Cerebellar cortex (tissue), 1 donor: ENCODE results near the gene AKR7A2.

ENCODE experiments used
- DNase-seq: peaks from one replicate; pipeline ENCODE4 v3.0.0-alpha.2; 2015; ENCODE audit warnings: low spot score

The AKR7A2 gene

DNA sequence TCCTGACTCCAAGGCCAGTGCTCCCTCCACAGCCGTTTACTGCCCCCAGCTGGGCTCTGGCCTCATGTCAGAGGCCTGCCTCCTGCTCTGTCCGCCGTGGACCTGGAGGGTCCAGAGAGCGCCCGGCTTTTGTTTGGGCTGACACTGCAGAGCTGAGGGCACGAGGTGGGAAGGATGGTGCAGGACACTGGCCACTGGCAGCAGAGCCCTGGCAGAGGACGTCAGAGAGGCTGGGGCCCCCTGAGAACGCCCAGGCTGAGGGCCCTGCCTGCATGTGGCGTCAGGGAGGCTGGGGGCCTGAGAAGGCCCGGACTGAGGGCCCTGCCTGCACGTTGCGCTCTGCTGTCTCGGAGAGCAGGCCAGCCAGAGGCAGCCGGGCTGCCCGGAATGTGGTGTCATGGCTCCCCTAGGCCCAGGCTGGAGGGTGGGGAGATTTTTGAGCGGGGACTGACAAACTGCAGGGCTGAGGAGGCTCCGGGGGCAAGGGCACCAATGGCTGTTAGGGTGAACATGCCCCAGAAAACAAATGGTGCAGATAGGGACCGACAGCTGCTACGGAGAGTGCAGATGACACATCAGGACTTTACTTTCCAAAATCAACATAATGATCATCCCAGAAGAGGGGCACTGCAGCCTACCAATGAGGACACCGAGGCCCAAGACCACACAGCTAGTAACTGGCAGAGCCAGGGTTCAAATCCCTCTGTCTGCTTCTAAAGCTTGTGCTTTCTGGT lies 31.8 kb upstream of the AKR7A2 start:
- no peak for DNase-seq

DNA sequence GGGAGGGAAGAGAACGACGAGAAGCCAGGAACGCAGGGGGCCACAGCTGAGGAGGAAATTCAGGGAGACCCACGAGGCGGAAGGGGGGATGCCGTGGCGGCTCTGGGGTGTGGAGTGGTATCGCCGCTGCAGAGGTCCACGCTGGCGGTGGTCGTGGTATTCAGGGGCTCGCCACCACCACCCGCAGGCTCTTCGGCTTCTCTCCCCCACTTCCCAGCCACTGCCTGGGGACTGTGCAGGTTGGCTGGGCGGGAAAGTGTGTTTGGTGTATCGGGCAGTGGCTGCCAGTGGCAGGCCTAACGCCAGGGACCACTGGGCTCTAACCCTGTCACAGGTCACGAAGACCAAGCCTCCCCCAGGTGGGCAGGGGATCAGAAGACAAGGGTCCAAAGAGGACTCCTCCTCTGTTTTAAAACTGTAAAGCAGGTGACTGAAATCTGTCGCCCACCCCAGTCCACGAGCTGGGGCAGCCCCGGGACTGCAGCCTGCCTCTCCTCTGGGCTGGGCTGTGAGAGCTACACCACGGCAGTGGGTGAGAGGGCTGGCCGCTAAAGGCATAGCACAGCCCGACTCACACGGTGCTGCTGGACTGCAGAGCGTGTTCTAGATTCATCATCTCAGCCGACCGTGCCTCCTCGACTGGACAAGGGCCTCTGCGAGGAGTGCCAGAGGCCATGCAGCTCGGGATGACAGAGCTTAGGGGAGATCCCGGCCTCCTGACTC lies 31.1 kb upstream of the AKR7A2 start:
- DNase-seq: peak; percentile 24

DNA sequence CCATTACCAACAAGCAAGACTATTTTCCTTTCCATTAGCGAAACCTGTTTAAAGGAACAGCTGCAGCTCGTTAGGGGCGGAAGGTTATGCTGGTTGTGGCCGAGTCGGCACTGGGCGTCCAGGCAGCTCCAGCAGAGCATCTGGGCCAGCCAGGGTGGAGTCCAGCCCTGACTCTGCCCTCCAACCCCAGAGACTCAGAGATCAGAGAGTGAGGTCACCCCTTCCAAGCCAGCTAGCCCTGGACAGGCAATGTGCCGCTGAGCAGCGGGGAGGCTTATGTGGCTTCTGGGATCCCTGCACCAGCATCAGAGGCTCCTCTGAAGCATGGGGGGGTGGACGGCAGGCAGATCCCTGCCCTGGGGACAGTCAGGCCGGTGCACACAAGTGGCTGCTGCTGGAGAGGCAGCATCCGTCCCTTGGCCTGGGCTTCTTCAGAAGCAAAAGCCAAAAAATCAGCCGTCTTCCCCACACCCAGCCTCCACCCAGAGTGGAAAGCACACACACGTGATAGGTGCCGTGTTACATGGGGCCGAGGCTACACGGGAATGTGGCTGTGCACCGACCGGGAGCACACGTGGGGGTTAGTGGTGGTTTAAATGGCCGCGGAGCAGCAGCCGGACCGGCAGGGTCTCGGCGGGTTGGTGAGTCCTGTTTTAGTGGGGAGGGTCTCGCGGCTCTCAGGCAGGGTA lies 30.3 kb upstream of the AKR7A2 start:
- DNase-seq: no peak

DNA sequence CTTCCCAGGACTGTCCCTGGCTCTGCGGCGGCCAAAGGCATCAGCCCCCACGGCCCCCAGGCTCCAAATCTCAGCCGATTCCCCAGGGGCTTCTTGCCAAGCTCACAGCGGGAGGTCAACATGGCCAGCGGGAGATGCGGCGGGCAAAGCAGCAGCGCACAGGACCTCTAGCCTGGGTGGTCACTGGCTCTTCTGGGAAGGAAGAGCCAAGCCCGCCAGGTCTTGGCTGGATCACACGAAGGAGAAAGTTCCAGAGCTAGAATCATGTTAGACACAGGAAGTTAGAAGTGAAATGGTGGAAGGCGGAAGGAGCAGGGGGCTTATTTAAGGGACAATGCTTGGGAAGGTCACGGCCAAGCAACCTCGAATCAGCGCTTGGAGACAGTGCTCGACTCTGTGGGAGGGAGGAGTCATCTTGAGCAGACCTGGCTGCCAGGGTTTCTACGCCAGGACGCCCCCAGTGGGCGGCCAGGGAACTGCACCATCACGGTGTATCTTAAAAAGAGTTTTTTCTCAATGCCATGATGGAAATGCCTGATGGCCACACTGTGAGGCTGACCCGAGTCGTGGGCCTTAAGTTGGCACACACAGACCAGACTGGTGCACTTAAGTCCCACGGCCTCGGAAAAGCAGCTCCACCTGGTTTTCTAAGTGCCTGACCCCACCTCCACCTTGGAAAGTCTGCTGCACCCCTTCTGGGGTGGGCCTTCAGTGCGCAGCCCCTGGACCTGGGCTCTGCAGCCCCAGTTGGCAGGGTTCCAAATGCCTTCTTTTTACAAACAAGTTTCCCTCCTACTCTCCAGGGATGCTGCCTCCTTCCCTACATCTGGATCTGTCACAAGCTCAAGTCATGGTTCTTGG lies 29.5 kb upstream of the AKR7A2 start:
- peak; percentile 79 for DNase-seq

DNA sequence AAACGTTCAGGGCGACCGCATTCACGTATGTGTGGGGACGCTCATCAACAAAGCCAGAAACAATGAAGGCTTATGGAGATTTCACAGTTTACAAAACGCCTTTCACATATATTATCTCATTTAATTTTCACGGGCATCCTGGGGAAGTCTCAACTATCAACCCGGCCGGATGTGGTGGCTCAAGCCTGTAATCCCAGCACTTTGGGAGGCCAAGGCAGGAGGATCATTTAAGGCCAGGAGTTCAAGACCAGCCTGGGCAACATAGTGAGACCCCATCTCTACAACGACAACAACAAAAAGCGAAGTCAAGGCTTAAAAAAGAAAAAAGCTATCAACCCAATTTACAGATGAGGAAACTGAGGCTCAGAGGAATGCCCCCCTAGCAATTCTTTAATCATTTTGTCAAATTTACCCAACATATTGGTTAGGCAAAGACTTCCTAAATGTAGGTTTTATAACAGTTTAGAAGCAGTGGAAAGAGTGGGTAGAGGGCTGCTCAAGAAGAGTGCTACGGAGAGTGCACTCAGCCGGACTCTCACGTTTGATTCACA lies 28.5 kb upstream of the AKR7A2 start:
- DNase-seq: no peak

DNA sequence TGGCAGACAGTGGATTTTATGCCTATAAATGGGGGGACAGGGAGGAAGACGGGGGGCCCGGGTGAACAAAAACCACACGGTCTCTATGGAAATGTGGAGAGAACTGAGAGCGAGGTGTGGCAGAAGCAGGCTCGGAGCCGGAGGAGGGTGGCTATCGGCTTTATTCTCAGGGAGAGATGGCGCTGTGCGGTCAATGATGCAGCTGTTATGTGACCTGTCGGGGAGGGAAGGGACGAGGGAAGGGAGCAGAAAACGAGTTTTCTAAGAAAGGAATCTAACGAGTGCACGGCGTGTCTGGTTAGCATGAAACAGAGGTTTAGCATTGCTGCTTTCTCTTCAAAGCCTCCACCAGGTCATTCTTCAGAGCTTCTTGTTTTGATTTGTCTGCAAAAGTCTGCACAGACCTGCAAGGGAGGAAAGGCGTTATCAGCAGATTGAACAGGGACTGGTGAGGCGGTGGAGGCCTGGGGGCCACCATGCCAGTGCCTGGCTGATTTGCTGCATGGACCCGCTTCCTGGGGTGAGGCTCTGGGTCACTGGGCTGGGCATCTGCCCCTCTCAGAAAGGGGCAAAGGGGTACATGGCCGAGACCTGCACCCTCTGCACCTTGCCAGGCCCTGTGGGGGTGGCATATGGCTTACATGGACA lies 27.4 kb upstream of the AKR7A2 start:
- DNase-seq: no peak

DNA sequence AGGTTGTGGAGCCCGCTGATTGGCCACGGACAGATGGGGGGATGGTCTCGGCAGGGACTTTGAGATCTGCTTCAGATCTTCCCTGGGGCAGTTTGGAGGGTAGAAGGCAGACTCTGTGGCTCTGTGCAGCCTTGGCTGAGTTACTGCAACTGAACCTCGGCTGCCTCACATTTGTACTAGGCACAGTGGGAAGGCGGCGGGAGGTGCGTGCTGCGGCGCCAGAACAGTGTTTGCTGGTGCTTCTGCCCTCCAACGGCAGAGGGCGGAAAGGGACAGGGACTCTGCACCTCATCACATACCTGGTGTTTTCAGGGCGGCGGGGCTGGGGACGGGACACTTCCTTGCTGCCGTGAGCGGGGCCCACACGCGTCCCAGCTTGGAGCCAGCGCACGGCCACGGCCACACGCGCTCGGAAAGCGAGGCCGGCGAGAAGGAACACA lies 26.4 kb upstream of the AKR7A2 start:
- peak; percentile 34 for DNase-seq

DNA sequence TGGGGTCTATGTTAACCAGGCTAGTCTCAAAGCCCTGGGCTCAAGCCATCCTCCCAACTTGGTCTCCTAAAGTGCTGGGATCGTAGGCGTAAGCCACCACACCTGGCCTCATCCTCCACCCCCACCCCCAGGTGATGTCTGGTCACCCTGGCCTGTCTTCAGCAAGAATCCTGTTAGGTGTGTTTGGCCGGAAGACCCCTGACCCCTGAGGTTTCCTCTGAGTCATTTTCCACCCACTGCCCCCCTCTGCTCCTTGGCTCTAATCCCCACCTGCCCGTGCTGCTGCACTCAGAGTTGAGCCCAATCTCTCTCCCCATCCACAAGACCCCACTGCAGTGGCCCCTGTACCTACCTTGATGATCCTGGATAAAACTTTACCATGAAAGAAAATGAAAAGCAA lies 25.3 kb upstream of the AKR7A2 start:
- DNase-seq: no peak

DNA sequence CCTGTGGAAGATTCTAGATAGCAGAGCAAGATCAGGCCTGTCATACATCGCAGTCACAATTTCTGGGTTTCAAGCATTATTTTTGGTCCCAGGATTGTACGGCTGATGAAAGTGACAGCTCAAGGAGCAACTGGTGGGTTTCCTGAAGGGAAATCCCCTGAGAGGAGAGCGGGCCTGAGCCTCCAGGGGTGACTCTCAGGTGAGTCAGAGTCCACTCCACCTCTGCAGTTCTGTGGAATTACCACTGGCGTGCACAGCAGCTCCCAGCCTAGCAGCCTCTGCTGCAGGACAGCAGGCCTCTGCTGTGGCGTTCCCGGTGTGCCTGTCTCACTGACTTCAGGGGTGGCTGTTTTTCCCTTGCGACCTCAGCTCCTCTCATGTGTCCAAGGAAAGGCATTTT lies 24.6 kb upstream of the AKR7A2 start:
- no peak for DNase-seq

DNA sequence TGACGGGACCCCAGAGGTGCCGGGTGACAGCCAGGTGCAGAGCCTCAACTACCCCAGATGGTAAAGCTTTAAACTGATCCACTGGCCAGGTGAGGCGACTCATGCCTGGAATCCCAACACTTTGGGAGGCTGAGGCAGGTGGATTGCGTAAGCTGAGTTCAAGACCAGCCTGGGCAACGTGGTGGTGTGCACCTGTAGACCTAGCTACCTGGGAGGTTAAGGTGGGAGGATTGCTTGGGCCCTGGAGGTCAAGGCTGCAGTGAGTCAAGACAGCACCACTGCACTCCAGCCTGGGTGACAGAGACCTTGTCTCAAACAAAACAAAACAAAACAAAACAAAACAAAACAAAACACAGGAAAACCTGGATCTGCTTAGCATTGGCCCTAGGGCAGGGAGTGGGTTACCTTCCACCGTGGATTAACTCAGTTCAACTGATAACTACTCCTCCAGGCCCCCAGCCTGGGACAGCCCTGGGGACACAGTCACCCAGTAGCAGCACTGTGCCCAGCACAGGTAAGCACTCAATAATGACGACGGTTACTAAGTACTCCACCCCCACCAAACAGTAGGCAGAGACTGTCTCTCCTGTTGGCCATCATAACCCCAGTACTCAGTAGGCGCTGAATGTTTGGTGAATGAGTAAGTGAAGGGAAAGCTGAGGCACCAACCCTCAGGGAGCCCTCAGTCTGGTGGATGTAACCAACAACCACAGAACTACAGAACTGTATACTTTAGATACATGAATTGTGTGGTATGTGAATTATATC lies 21.8 kb upstream of the AKR7A2 start:
- DNase-seq: no peak

DNA sequence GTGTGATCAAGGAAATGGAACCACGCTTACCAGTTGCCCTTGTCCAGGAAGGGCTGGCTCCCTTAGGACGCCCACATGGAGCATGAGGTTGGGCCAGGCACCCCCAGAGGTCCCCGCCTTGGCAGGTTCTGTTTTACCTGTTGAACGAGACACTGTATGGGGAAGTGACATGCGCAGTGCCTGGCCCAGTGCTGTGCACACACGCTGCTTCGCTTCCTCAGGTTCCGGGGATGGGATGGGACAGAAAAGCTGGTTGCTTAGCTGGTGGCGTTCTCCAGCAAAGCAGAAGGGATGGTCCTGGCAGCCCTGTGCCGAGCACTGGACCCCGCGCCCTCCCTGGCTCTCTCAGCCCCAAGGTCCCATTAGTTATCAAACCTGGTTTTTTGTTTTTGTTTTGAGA lies 20.9 kb upstream of the AKR7A2 start:
- no peak for DNase-seq

DNA sequence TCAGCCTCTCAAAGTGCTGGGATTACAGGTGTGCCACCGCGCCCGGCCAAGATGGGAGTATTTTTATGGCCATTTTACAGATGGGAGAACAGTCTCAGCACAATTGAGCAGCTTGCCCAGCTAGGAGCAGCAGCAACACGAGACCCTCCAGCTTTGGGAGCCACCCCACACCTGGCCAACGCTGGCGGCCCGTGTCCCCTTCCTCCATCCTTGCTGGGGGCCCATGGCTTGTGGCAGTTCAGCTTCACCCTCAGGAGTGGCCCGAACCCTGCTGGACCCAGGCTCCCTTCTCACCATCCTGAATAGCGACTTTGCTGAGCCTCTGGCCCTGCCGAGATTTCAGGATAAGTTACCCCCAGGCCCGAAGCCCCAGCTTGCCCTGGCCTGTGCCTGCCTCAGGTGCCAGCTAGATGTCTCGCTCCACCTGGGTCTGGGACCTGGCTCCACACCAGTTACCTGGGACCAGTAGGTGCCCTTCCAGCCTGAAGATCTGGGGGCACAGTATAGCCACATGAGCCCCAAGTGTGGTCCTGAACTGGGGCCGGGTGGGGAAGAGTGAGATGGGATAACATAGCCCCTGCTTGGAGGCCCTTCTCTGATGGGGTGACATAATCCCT lies 19.4 kb upstream of the AKR7A2 start:
- no peak for DNase-seq

DNA sequence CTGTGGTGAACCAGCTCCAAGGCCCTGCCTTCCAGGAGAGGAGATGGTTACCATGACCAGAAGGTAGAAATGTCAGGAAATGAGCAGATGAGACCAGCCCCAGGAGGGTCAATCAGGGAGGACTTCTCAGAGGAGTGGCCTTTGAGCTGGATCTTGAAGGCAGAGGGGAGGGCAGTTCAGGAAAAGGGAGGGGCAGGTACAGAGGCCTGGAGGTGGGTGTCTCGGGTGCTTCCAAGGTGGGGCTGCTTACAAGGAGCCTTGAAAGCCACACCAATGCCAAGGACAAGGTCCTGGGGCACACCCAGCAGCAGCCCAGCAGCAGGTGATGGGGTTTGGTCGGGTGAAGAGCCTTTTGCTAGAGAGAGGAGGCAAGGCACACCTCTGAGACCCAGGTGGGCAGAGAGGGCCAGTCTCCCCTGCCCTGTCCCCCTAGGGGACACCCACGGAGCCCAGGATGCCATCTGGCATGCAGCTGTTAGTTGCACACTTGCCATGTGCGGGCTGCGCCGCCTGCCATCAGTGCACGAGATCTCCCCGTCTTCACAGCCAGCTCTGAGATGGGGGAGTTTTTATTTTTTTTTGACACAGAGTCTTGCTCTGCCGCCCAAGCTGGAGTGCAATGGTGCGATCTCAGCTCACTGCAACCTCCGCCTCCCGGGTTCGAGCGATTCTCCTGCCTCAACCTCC lies 18.6 kb upstream of the AKR7A2 start:
- DNase-seq: no peak

DNA sequence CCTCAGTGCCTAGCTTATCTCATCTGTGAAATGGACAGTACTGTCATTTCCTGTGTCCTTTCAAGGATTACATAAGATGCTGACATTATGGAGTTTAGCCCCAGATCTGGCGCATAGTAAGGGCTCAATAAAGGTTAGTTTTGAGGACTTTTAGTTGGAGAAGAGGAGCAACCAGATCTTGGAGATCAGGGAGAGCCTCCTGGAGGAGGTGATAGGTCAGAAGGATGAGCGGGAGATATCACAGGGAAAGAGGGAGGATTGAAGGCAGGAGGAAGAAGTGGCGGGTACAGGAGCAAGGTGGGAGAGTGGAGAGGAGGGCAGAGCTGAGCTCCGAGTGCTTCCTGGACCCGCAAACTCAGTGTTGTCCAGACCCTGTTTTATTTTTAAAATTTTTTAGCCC lies 17.7 kb upstream of the AKR7A2 start:
- DNase-seq: no peak

DNA sequence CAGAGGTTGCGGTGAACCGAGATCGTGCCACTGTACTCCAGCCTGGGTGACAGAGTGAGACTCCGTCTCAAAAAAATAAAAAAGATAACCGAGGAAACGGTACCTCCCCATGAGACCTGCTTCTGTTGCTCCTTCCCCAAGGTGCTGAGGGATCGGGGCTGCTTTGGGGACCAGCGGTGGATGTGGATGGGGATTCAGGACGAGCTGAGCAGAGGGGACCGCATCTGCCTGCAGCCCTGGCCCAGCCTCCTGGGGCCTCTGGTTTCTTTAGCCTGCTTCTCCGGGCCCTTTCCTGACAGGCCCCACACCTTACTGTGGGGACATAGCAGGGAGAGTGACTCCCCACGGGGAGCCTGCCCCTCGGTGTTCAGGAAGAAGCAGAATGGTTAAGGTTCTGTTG lies 17.2 kb upstream of the AKR7A2 start:
- DNase-seq: no peak

DNA sequence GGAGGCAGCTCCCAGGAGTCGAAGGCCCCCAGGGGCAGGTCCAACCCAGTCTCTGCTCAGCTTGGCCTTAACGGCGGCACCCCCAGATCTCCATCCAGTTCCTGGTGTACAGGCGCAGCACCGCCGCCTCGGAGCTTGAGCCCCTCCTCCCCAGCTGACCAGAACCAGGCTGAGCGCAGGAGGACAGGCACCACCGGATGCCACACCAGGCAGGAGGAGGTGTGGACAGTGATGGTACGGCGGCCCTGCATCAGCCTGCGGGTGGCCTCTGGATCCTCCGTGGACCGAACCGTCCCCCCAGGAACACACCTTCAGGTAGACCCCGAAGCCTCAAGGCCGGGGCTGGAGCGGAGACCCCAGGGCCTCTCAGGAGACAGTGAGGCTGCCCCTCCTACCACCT lies 16.5 kb upstream of the AKR7A2 start:
- DNase-seq: no peak

DNA sequence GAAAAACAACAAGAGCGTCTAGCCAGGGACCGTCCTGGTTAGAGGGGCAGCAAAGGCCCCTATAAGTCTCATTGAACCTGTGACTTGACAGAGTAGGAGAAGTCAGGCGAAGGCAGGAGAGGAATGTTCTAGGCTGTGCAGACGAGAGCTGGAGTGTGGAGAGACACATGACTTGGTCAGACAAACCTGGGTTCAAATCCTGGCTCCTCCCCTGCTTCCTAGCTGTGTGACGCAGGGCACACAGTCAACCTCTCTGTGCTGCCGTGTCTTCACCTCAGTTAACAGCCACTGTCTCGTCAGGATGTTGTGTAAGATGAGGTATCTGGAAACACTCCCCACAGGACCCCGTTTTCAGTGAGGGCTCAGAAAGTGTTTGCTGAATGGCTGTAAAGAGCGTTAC lies 15.8 kb upstream of the AKR7A2 start:
- no peak for DNase-seq

DNA sequence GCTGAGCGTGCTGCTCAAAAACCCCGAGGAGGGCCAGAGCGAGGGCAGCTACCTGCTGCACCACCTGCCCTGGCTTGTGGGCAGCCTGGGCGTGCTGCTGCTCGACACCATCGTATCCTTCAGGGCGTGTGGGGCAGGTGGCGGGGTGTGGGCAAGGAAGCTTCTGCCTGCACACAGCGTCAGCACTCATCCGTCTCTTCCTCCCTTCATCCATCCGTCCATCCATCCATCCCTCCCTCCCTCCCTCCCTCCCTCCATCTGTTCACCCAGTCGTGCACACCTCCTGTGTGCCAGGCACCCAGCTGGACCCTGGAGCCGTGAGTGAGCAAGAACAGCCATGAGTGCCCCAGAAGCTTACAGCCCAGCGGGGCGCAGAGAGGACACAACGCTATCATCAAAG lies 15.4 kb upstream of the AKR7A2 start:
- peak; percentile 58 for DNase-seq

DNA sequence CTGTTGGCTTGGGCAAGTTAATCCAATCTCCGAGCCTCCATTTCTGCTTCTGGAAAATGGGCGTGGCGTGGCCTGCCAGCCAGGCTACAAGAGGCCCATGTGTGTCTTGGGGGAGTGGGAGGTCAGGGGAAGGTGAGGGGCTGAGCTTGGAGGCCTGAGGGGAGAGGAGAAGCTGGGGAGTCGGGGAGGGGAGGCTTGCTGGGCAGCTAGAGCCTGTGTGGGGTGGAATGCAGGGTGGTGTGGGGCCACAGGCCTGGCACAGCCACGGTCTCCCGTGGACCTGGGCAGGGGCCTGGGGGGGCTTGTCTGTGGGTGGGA lies 14.8 kb upstream of the AKR7A2 start:
- no peak for DNase-seq
